ENCODE measurements around the gene SAT1.
"Not testable (repeated sequence)": the region's sequence is repeated elsewhere in the genome, so short reads cannot be mapped to it uniquely, and the experiment has no call there.

Gene SAT1

DNA sequence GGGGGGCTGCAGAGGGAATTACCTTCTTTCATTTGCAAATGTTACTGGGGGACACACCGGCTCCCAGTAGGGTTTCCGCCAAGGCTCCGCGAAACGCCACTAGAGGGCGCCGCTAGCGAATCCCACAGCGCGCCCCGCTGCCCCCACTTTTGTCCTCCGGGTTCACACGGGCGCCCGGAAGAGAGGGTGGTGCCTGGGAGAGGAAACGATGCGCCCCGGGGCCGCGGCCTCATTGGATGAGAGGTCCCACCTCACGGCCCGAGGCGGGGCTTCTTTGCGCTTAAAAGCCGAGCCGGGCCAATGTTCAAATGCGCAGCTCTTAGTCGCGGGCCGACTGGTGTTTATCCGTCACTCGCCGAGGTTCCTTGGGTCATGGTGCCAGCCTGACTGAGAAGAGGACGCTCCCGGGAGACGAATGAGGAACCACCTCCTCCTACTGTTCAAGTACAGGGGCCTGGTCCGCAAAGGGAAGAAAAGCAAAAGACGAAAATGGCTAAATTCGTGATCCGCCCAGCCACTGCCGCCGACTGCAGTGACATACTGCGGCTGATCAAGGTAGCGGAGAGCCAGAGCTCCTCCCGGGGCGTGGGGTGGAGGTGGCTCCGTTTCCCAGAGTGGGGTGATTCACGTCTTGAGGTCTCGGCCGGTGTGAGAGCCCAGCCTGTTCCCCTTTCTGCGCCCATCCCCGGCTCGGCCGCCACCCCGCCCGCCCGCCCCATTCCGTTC, at the start of gene SAT1:
Gene SAT1 (plus strand): TSS at position 311 of the 726 bp plus-strand sequence. CDS start 179 bp downstream, at position 490.
- peak; percentile 79 for DNase-seq

DNA sequence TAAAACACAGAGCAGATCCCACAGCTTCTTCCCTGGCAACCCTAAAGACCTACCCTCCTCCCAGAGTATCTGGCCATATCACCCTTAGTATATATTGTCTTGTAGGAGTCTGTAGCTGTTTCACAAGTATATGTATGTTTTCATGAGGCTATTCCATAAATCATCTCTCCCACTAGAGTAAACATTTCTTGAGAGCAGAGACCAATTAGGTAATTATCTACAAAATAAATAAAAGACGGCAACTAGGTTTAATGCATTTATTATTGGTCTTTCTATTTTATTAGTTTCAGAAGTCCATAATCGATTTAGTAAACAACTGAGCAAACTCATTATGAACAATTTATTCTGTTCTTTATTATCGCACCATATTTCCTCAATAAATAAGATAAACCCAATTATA, 46.9 kb upstream of the SAT1 start:
- no peak for DNase-seq

DNA sequence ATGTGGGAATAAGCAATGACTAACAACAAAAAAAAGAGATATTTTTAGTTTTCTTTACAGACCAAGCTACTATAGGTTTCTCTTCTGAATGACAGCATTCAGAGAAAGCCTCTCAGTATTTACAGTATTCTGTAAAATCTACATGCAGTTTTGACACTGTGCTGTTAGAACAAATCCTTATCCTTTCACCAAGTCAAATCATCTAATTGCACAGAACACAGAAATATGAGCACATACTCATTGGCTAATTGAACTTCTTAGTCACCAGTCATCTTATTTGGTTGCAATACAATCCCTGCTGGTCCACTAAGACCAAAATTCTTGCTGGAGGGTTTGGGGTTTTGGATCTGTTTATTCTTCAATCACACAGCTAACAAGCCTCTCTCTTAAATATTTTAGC, 45.6 kb upstream of the SAT1 start:
- DNase-seq: no peak

DNA sequence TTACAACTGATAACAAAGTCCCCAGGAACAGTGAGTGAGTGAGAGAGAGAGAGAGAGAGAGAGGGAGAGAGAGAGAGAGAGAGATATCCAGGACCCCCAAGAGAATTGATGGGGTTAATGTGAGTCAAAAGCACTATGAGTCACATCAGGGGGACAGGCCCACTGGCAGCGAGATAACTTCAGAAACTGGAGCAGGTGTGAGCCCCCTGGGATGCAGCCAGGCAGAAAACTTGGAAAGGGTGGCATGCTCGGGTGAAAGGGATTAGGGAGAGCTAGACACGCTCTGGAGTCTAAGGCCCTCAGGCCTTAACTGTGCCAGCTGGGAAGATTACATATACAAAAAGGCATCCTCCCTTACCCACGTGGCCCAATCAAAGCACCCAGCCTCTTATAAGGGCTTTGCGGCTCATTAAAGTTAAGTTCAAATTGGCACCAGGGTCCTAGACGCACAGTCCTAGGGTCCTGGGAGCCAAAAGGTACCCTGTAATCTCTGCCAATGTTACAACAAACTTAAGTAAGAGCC, 40.7 kb upstream of the SAT1 start:
- no peak for DNase-seq

DNA sequence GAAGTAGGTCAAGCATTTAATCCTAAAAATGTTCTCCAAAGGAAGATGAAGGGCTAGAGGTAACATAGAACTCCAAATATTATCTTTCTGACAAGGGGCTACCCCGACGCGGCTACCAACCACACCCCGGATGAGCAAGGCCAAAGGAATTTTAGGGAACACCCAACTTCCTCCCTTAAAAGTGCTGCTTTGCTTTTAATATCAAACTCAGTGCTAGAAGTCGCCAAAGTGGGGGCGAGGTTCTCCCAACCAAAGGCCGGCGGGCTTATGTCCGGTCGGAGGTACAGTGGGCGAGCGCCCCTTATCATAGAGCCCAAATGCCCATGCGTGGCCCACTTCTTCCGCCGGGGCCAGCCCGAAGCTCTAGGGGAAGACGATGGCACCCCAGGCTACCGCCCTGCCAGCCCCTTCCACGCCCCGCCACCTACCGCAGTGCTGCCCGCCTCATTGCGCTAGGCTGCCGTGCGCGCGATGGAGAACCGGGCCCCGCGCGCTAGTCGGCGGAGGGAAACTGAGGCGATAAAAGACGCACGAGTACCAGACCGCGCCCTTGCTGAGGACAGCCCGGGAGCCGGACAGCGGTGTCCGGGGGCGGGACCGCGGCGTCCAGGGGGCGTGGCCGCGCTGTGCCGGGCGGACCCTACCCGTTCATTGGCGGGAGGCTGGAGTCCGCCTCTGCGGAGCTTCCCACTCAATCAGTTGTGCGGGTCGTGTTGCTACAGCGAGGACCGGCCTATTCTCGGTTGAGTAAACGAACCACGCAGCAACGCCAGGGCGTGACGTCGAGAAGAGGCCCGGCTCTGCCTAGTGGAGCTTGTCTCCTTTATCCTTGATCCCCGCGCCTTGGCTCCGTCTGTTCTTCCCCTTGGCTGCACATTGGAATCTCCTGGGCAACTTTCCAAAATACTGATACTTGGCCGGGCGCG, 40.0 kb upstream of the SAT1 start, which contains the start of gene ACOT9:
Gene ACOT9 (minus strand): TSS at position 580 of the 926 bp plus-strand sequence. CDS start 132 bp downstream, at position 448.
- peak; percentile 77 for DNase-seq

DNA sequence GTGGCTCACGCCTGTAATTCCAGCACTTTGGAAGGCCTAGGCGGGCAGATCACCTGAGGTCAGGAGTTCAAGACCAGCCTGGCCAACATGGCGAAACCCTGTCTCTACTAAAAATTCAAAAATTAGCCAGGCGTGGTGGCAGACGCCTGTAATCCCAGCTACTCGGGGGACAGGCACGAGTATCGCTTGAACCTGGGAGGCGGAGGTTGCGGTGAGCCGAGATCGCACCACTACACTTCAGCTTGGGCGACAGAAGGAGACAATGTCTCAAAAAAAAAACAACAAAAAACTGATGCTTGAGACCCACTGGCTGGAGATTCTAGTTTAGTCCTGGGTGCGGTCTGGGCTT, 39.4 kb upstream of the SAT1 start:
- DNase-seq: not testable (repeated sequence)

DNA sequence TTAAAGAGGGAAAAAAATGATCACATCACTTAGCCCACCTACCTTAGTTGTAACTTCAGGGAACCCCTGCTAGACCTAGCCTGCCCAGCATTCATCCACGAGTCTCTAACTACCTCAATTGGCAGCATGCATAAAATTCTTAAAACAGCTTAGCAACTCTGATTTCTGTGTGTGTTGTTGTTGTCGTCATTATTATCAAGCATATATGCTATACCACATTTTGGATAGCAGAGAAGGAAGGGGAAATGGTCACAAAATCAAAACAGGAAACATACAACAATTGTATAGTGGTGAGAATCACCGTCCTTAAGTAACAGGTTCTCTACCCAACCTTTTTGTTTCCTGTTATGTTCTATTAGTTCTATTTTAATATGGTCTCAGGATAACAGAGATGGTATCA, 37.2 kb upstream of the SAT1 start:
- DNase-seq: no peak

DNA sequence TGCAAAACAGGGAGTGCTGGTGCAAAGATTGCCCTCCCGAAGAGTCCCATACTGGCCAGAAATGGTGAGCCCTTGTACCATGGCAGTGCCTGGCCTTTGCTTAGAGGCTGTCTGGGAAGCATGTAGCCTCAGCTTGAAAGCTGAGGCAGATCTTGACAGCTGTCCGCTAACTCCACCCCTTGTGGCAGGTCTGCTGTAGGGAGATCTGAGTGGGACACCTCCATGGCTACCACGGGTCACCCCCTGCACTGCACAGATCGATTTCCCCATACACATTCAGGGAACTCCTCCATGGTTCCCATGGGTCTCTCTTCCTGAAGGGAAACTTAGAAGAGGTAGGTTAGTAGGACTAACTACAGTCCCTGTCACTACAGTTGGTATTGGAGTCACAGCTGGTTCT, 33.8 kb upstream of the SAT1 start:
- DNase-seq: no peak

DNA sequence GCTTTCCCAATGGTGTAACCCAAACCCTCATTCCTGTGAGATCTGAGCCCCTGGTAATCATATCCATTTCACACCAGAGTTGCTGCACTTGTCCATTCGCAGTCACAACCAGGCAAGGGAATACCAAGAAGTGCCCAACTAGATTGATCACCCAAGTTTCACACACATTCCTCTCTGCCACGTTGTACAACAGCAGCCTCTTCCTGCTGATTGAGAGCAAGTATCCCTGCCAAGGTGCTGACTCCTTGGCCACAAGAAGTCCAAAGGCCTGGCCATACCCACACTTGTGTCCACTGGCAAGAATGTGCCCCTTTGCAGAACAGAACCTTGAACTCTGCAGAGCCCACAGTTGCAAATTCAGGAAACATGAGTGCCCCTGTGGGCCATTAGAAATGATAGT, 33.4 kb upstream of the SAT1 start:
- DNase-seq: no peak

DNA sequence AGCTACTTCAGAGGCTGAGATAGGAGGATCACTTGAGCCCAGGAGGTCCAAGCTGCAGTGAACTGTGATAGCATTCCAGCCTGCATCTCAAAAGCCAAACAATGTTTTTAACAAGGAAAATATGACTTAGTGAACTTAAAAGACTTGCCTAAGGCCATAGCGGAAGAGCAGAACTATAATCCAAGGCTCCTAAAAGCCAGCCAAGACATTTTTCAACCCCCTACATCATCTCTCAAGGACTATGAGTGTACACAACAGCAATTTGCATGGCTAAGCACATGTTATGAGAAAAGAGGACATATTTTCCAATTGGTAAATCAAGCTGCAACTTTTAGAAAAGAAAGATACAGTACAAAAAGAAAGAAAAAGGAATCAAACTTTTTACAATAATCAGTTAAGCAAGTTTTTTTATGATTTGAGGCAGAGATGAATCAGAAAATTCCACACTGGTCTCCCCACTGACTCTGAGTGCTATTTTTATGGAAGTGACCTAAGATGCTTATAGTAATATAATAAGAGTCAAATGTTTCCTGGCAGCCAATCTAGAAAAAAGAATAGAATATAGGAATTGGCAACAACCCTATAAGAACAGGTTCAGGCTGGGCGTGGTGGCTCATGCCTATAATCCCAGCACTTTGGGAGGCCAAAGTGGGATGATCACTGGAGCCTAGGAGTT, 30.1 kb upstream of the SAT1 start:
- no peak for DNase-seq

DNA sequence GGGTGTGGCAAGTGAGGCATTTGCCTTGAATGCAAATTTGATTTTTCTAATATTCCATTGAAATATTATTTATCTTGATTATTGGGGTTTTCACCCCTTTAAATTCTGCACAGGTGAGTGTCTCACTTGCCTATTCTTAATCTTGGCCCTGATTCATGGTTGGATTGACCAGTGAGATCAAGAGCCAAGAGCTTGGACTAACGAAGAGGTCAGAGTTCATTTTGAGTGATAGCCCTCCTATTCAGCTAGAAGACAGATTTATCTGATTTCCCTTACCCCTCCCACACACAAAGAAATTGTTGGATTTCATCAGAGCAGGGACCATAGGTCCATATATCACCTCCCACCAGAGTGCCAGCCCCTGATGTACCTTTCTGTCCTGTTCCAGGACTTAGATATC, 28.3 kb upstream of the SAT1 start:
- no peak for DNase-seq

DNA sequence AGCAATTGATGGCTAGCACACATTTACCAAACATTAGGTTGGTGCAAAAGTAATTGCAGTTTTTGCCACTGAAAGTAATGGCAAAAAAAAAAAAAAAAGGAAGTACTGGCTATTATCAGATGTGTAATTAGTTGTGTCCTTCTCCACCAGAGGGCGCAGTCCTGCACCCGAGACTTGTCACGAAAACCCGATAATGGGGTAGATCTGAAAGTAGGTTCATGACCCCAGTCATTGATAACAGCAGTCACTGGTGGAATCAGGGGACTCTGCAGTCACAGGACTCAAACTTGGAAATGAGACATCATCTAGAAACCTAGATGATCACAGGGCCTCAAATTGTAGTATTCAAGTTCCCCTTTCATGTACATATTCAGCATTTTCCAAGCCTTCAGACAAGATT, 26.8 kb upstream of the SAT1 start:
- DNase-seq: peak; percentile 31

DNA sequence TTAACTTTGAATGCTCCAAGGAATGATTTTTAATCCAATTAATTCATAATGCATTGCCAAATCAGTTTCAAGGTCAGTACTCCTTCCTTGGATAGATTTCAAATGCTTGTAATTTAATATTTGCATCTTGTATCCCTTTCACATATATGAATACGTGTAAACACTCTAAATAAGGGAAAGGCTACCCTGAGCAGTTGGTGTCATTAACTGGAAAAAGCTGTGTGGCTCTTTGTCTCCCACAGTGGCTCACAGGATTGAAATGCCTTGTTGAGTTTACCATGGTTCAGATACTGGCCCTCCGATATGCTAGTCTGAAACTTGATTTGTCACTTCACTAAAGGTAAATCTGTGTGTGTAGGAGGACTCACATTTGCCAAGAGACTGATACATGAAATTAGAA, 23.2 kb upstream of the SAT1 start:
- DNase-seq: no peak

DNA sequence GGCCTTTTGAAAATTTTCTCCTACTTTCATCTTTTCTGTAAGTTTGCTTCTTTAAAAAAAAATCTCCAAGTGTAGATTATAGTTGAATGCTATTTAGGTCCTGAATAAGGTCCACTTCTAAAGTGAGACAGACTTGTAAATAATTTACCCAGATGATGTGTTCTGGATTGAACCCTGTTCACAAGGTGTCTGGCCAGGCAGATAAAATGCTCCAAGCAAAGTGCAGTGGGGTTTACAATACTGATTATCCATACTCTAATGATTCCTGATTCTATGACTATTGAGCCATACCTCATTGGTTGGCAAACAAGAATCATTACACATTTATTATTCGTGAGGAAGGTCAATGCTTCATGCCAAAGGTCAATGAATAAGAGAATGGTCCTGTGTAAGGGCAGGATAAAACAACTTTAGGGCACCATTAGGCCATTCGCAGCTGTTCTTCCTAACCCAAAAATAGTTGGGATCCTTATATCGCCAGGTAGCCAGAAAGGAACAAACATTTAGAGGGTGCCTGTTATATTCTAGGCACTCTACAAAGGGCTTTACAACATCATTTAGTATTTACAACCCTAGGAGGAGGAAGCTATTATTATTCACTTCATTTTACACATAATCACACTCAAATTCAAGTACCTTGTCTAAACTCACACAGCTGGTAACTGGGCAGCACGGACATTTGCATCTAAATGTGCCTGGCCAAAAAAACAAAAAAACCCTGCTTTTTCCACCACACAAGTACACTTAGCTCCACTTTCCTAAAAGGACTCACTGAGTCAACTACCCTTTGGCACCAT, 18.6 kb upstream of the SAT1 start:
- peak; percentile 48 for DNase-seq

DNA sequence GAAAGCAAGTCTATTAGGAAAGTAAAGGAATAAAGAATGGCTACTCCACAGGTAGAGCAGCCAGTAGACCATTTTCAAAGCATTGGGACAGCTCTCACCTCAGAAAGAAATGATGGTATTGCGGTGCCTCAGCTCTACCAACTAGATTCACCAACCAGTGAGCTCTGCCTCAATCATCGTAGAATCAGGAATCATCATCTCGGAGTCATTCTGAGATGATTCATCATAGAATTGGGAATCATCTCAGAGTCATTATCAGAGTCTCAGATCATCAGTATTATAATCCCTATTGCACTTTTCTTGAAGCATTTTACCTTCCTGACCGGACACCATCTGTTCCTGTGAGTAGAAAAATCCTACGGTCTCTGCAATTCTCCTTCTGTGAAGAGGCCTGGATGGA, 17.5 kb upstream of the SAT1 start:
- DNase-seq: no peak

DNA sequence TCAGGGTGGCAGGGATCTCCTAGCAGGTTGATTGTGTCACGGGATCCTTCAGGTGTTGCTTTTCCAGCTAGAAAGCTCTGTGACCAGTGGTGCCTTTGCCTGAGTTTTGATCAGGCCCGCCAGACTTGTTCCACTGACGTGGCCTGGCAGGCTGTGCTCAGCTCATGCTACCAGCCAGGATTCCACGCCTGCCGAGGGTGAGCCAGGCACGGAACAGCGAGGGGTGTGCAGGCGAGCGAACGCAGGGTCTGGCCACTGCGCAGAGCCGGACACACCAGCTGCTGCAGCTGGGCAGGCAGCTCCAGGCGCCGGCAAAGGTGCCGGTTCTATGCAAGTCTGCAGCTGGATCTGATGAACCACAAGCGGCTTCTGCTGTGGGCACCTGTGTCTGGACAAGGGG, 17.1 kb upstream of the SAT1 start:
- DNase-seq: no peak

DNA sequence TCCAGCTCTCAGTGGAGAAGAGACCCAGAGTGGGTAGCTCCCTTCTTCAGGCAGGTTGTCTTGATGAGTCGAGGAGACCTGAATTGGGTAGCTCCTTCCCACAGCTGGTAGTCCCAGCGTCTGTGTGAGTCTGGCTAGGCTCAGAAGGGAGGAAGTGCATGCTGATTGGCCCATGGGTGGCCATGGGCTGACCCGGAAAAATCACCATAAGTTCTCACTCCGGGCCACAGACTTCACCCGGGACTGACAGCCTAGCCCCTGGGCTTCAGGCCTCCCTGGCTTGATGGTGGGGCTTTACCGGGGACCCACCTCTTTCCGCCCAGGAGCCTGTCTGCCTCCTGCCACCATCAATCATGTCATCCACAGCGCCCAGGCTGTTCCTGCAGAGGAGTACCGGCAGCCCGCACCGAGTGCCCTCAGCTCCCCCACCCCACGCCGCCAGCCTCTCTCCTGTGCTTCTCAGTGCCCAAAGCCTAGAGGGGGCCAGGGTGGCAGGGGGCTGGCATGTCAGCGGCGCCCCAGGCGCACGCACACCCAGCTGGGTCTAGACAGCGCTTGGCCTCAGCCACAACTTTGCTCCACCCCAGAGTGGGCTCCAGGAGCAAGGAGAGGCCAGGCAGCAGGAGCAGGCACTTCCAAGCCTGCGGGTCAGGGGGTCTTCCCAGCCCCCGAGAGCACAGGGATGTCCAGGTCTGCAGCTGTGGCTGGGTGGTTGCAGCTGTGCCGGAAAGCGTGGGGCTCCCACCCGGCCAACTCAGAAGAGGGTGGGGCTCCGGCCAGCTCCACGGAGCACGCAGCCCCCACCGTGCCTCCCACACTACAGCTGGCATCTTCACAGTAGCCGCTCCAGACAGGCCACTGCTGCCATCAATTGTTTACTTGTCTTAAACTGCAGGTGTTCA, 16.1 kb upstream of the SAT1 start:
- no peak for DNase-seq

DNA sequence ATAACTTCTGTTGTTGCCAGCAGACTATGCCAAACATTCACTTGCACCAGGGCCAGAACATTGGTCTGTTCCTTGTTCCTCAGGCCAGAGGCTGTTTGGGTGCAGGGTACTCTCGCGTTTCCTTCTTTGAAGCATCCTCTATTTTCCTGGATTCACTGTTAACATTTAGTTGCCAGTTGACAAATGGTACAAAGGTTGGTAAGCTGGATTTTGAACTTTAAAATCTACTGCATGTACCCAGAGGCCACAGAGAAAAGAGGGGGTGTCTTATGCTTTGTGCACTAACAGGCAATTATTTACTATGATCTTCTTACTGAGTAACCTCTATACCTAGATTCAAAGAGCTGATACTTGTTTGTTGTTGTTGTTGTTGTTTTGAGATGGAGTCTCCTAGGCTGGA, 12.8 kb upstream of the SAT1 start:
- no peak for DNase-seq

DNA sequence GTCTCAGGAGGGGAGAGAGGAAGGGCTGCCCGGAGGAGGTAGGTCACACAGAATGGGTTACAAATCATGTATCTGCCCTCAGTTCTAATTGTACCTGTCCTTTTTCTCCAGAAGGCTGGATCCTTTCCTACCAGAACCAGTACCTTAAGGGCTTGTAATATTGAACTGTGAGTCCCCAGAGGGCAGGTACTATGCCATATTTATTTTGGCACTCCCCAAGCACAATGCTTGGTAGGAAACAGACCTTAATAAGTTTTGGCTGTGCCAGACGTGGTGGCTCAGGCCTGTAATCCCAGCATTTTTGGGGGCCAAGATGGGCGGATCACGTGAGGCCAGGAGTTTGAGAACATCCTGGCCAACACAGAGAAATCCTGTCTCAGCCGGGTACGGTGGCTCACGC, 11.9 kb upstream of the SAT1 start:
- not testable (repeated sequence) for DNase-seq

DNA sequence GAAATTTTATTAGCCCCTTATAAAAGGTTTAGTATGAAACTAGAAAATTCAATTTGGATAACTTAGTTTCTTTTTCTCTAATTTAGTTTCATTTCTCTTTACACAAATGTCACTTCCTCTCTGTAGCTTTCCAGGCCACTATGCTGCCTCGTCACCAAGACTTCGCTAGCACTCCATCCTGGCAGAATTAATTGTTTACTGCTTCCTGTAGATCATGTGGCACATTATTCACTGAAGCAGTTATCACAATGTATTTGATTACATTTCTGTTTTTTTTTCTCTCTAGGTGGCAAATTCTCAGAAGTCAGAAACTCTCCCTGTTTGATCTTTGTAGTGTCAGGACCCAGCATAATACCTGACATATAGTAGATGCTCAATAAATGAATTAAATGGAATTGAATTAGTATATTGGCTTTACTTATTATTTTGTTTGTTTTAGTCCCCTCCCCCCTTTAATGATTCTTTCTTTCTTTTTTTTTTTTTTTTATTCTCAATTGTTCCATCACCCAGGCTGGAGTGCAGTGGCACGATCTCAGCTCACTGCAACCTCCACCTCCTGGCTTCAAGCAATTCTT, 9.3 kb upstream of the SAT1 start:
- DNase-seq: no peak

DNA sequence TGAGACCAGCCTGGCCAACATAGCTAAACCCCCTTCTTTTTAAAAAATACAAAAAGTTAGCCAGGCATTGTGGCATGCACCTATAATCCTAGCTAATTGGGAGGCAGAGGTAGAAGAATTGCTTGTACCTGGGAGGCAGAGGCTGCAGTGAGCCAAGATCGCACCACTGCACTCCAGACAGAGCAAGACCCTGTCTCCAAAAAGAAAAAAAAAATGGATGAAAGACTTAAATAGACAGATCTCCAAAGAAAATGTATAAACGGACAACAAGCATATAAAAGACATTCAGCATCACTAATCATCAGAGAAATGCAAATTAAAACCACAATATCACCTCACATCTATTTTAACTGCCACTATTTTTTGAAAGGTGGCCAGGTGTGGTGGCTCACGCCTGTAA, 6.6 kb upstream of the SAT1 start:
- no peak for DNase-seq
